ENCODE measurements around the gene METTL22.

The METTL22 gene

GRCh38 chr16:8668113-8668512 lies 46.6 kb downstream of the METTL22 start:
- DNase-seq (ENCODE audit: low spot score): no peak

DNA sequence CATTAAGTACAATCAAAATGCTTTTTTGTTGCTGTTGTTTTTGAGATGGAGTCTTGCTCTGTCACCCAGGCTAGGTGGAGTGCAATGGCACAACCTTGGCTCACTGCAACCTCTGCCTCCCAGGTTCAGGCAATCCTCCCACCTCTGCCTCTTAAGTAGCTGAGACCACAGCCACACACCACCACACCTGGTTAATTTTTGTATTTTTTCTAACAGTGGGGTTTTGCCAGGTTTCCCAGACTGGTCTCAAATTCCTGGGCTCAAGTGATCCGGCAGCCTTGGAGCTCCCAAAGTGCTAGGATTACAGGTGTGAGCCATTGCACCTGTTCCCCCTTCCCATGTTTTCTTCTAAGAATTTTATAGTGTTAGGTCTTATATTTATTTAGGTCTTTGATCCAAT lies 48.0 kb downstream of the METTL22 start:
- no peak for DNase-seq (ENCODE audit: low spot score)

- no peak for DNase-seq (ENCODE audit: low spot score)
These were observed 48.6 kb downstream of the METTL22 start for GRCh38 chr16:8670014-8670560.

DNA sequence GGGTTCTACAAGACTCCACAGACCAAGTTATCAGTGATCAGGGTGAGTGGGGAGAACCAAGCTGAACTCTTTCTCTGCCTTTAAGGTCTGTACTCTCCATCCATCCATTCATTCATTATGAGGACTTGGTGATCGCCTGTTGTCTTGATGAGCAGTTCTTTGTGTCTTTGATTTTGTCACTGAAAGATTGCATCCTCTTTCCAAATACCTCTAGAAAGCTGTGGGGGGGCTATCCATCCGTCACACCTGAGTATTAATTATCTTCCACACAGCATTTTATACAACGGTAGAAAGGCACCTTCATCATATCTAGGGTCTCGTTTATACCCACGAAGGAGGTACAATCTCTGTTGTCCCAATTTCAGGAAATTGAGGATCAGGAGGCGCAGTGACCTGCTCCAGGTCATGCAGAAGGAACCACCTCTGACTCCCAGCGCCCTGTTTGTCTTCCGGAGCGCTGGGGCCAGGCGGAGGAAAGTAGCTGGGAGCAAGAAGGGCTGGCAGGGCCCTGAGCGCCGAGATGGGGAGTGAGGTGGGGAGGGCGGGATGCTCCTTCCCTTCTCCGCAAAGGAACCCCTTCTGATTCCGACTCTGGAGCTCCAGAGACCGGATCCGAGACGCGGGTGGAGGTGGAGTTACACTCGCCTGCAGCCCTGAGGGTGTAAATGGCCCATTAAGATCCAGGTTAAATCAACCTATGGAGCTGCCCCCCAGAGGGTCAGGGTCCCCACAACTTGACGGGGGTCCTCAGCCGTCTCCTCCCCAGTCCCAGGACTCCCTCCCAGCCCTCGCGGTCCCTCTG lies 52.3 kb downstream of the METTL22 start:
- DNase-seq (ENCODE audit: low spot score): no peak

DNA sequence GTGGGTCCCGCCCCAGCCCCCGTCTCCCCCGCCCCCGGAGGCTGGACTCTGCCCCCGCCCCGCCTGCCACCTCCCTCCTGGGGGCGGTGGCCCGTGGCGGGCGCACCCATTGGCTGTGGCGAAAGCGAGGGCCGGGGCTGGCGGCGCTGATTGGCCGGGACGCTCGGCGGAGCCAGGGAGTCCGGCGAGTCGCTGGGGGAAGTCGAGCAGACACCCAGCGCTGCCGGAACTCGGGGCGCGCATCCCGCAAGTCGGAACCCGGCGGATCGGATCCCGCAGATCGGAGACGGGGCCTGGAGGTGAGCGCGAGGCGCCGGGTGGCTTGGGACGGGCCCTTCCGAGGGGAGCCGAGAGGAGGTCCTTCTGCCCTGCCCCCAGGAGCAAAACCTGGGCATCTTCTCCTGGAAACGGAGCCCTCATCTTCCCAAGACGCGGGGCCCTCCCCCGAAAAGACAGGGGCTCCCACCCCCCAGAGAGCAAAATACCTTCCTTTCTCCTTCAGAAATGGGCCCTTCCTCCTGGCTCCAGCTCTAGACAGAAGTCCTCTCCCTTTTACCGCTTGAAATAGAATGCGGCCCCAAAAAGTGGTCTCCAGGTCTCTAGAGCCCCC lies 53.0 kb downstream of the METTL22 start, which contains the start of gene ABAT:
Gene ABAT (plus strand): TSS at position 205 of the 610 bp plus-strand sequence. CDS start 61,123 bp downstream, outside the sequence.
- peak; percentile 90 for DNase-seq (ENCODE audit: low spot score)

GRCh38 chr16:8675183-8676159 lies 54.0 kb downstream of the METTL22 start:
- DNase-seq (ENCODE audit: low spot score): no peak

DNA sequence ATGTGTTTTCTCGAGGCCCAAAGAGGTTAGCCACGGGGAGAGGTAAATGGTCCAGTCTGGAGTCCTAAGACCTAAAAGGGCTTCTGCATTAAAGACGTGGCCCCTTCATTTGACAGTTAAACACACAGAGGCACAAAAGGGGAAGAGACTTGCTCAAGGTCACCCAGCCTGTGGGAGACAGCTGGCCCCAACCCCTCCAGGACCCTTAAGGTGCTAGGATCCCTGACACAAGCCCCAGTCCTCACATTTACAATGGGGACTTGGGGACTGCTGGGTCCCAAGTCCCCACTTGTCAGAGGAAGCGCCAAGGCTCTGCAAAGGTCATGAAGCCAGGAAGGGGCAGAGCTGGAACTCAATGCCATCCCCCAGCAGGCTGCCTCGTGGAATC lies 54.7 kb downstream of the METTL22 start:
- no peak for DNase-seq (ENCODE audit: low spot score)

DNA sequence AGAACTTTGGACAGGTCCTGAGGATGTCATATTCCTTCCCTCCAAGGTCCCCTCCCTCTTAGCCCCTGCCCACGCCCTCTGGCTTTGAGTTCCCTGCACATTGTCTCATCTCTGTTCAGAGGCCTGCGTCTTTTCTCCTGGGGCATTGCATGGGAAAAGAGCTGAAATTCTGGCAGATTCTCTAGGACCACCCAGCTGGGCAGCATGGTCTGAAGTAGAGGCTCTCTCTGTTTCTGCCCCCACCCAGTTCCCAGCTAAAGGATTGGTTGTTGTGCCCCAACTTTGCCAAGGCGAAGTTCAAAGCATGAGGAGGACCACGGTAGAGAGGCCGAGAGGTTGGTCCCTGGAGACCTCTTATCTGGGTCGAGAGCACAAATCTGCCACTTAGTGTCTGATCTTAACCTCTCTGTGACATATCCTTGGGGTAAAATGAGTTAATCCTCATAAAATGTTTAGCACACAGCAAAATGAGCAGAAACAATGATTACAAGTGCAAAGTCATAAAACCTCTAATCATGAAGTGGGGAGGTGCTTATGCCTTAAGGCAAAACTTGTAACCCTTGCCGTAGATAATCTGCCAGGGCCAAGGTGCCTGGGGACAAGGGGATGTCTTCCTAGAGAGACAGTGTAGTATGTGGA lies 55.4 kb downstream of the METTL22 start:
- no peak for DNase-seq (ENCODE audit: low spot score)

GRCh38 chr16:8677481-8677880 lies 56.0 kb downstream of the METTL22 start:
- DNase-seq (ENCODE audit: low spot score): no peak

- no peak for DNase-seq (ENCODE audit: low spot score)
These were observed 56.8 kb downstream of the METTL22 start for GRCh38 chr16:8678068-8678927.

GRCh38 chr16:8679151-8679550 lies 57.7 kb downstream of the METTL22 start:
- DNase-seq (ENCODE audit: low spot score): no peak

DNA sequence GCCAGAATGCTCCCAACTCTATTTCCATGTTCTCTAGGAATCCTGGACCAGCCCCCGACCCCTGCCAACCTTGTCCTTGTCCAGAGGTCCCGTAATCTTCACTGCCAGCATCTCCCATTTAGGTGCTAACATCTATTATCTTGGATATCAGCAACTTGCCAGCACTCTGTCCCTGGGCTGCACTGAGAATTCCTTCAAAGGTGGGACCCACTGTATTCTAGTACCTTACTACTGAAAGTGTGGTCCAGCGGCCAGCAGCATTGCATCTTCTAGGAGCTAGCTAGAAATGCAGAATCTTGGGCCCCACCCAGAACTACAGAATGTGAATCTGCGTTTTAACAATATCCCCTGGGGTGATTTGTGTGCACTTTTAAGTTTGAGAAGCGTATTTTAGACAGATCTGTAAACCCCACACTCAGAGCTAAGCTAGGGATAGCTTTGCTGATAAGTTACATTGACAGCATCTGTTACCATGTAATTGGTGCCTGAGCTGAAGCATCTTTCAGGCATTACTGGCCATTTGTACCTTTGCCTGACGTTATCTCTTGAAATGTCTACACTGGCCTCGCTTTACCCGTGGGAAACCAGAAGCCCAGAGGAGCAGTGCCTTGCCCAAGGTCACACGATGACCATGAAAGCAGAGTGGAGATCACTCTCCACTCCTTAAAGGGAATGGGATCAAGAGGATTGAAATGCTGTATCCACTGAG lies 61.2 kb downstream of the METTL22 start:
- no peak for DNase-seq (ENCODE audit: low spot score)

DNA sequence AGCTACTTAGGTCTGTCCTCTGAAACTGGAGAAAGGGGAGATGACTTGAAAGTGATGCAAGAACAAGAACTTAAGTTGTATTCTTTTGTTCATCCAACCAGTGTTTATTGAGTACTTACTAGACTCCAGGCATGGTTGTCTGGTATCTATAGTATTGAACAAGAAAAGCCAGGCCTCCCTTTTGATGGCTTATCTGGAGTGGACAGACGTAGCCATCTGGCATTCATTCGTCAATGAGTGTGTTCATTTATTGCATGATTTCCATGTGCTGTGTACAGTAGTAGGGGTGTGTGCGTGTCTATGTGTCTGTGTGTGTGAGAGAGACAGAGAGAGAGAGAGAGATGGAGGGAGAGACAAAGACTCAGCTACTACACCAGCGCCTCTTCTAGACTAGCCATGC lies 62.1 kb downstream of the METTL22 start:
- DNase-seq (ENCODE audit: low spot score): no peak

DNA sequence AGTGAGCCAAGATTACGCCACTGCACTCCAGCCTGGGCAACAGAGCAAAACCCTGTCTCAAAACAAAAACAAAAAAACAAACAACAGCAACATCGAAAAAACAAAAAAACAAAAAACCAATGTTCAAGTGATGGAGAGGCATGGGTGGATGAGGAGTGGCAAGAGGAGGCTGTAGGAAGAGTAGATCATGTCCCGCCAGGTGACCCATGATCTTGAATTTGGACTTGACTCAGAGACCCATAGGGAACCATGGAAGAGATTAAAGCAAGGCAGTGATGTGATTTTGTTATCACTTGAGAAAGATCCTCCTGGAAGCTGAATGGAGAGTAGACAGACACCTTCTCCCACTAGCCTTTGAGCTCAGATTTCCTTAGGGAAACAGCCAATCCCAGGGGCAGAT lies 64.1 kb downstream of the METTL22 start:
- DNase-seq (ENCODE audit: low spot score): no peak

GRCh38 chr16:8686031-8686621 lies 64.6 kb downstream of the METTL22 start:
- no peak for DNase-seq (ENCODE audit: low spot score)

- no peak for DNase-seq (ENCODE audit: low spot score)
These were observed 65.4 kb downstream of the METTL22 start for GRCh38 chr16:8686879-8687278.

GRCh38 chr16:8689686-8690085 lies 68.2 kb downstream of the METTL22 start:
- DNase-seq (ENCODE audit: low spot score): no peak

- DNase-seq (ENCODE audit: low spot score): no peak
These were observed 70.2 kb downstream of the METTL22 start for GRCh38 chr16:8691728-8692127.

All from left forelimb (tissue), 1 donor.